ENCODE results near the gene PAQR9.
A peak's percentile ranks its signal among the peaks of the same experiment; 100 is the strongest.

The PAQR9 gene

GRCh38 chr3:142947799-142948575 is 15.5 kb downstream of the PAQR9 start:
- DNase-seq, result peak; percentile 78

GRCh38 chr3:142947352-142947751 is 16.1 kb downstream of the PAQR9 start:
- no peak for DNase-seq

- DNase-seq, result no peak
These were observed 16.6 kb downstream of the PAQR9 start for GRCh38 chr3:142946861-142947260.

- DNase-seq, result no peak
These were observed 18.5 kb downstream of the PAQR9 start for GRCh38 chr3:142945023-142945422.

- peak; percentile 57 for DNase-seq
These were observed 19.1 kb downstream of the PAQR9 start for GRCh38 chr3:142944342-142944741.

GRCh38 chr3:142943870-142944269 is 19.6 kb downstream of the PAQR9 start:
- no peak for DNase-seq

GRCh38 chr3:142943349-142943748 is 20.1 kb downstream of the PAQR9 start:
- DNase-seq, result no peak

GRCh38 chr3:142941373-142942123 is 21.9 kb downstream of the PAQR9 start:
- no peak for DNase-seq

GRCh38 chr3:142940472-142940871 is 23.0 kb downstream of the PAQR9 start:
- peak; percentile 37 for DNase-seq

- DNase-seq, result no peak
These were observed 23.5 kb downstream of the PAQR9 start for GRCh38 chr3:142940000-142940399.

GRCh38 chr3:142935963-142936362 is 27.5 kb downstream of the PAQR9 start:
- no peak for DNase-seq

- no peak for DNase-seq
These were observed 28.6 kb downstream of the PAQR9 start for GRCh38 chr3:142934887-142935269.

- DNase-seq, result no peak
These were observed 29.2 kb downstream of the PAQR9 start for GRCh38 chr3:142934128-142934886.

GRCh38 chr3:142931222-142931621 is 32.3 kb downstream of the PAQR9 start:
- DNase-seq, result peak; percentile 34

GRCh38 chr3:142930463-142930862 is 33.0 kb downstream of the PAQR9 start:
- DNase-seq, result no peak

GRCh38 chr3:142929890-142930289 is 33.6 kb downstream of the PAQR9 start:
- DNase-seq, result no peak

- peak; percentile 66 for DNase-seq
These were observed 34.4 kb downstream of the PAQR9 start for GRCh38 chr3:142929109-142929508.

GRCh38 chr3:142926368-142926944 is 37.0 kb downstream of the PAQR9 start:
- DNase-seq, result no peak

GRCh38 chr3:142925140-142925539 is 38.3 kb downstream of the PAQR9 start:
- no peak for DNase-seq

GRCh38 chr3:142923694-142924093 is 39.8 kb downstream of the PAQR9 start:
- no peak for DNase-seq

GRCh38 chr3:142916605-142917004 is 46.9 kb downstream of the PAQR9 start:
- DNase-seq, result no peak

GRCh38 chr3:142915636-142916035 is 47.8 kb downstream of the PAQR9 start:
- no peak for DNase-seq

- no peak for DNase-seq
These were observed 49.1 kb downstream of the PAQR9 start for GRCh38 chr3:142914286-142914811.
